Kidney (tissue), 14 donors: Measurements from ENCODE around the gene PFKFB3. TPM values are rescaled to one million over a fixed set of nuclear protein-coding genes. Genes with fewer than 3 reads are reported as not detected.

Source experiments
- DNase-seq, 5 donors: peaks; one replicate each; pipeline ENCODE4 v3.0.0-alpha.2; 2013 to 2020
- FAIRE-seq: peaks from 2 replicates; lab custom pipeline; 2012; peaks lifted over from hg19 to GRCh38; lab: Jason Lieb, UNC
- H3K27ac ChIP-seq, 2 donors: one replicate each; pipeline ENCODE4 v1.7.0; 2013; ENCODE audit warnings: low read depth in 2 of 2, low read length in 2 of 2, inconsistent platforms in 1 of 2
- H3K27me3 ChIP-seq: one replicate; pipeline ENCODE4 v1.7.1; 2013; ENCODE audit warnings: low read length, inconsistent platforms; ENCODE audit not compliant: control insufficient read depth, insufficient read depth
- H3K36me3 ChIP-seq, 3 donors: one replicate each; pipeline versions ENCODE4 v1.7.0 to v1.7.1; 2013; ENCODE audit warnings: low read length in 3 of 3, control low read depth in 1 of 3, inconsistent platforms in 1 of 3; ENCODE audit not compliant: insufficient read depth in 3 of 3, control insufficient read depth in 2 of 3
- H3K4me1 ChIP-seq, 3 donors: one replicate each; pipeline versions ENCODE4 v1.7.0 to v1.7.1; 2013; ENCODE audit warnings: low read length in 3 of 3, inconsistent platforms in 1 of 3, low read depth in 1 of 3; ENCODE audit not compliant: control insufficient read depth in 2 of 3, insufficient read depth in 2 of 3
- H3K4me3 ChIP-seq, 3 donors: one replicate each; pipeline versions ENCODE4 v1.7.0 to v1.8.1; 2013; ENCODE audit warnings: low read length in 3 of 3, control low read depth in 1 of 3, inconsistent platforms in 1 of 3
- H3K9ac ChIP-seq, 3 donors: one replicate each; pipeline versions ENCODE4 v1.7.0 to v1.7.1; 2013; ENCODE audit warnings: low read length in 3 of 3, control low read depth in 1 of 3, inconsistent platforms in 1 of 3
- H3K9me3 ChIP-seq, 3 donors: one replicate each; pipeline versions ENCODE4 v1.7.0 to v1.7.1; 2013; ENCODE audit warnings: low read length in 3 of 3, control low read depth in 1 of 3, inconsistent platforms in 1 of 3; ENCODE audit not compliant: control insufficient read depth in 2 of 3, insufficient read depth in 1 of 3
- intact Hi-C: fragments of 100-400 bp; cut with DNase I; formaldehyde crosslinking; loops from one replicate; pipeline ENCODE4 v1.11.1; 2022
- polyA plus RNA-seq: library from polyadenylated mRNA; stranded (reverse); fragments of 350-450 nt; fragmentation: Illumina TruSeq; extraction: RNeasy Lipid Tissue Mini Kit (QIAGEN cat#74804); gene quantifications from one replicate; pipeline ENCODE4 v1.2.3, GENCODE V29; 2014; ENCODE audit warnings: low read depth, low replicate concordance; ENCODE audit not compliant: insufficient read depth
- total RNA-seq: library from RNA; stranded (reverse); fragmentation: NEBNext Ultra II Directional; extraction: Animal tissue kit (Norgen Biotek cat#: 25700); gene quantifications from one replicate; pipeline ENCODE4 v1.2.1, GENCODE V29; 2021
- TF ChIP-seq, protein P1 (sequence below): IDR thresholded peaks from 3 replicates; pipeline ENCODE4 v1.5.1; 2012; ENCODE audit warnings: mild to moderate bottlenecking, moderate library complexity, borderline replicate concordance; ENCODE audit not compliant: insufficient read depth; ENCODE audit errors: extremely low read depth
- donor health status: control.
- donor health status: control.
- donor health status: control.
- donor health status: control.
- donor health status: control.
- donor health status: DM: yes; HTN: yes; CAD: no.
- donor health status: Normal renal cell carcinoma (clear cell type).

PFKFB3 gene
- total and polyA plus RNA-seq, 2 donors from 2014 or later = 34.9 to 141 TPM

DNA sequence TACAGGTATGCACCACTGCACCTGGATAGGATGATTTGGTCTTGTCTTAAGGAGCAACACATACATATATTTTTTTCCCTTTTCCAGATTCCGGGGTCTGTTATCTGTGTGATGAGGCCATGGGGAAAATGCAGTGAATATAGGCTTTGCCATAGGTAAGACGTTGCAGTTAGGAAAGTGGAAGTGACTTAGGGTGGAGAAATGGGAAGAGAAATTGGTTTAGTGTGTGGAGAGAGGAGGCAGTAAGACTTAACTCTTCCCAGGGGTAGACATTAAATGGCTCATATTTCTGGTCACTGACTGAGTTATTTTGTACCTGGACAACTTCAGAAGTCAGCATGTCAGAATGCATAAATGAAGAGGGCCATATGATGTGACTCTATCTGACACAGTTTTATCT is 66.7 kb downstream of the PFKFB3 start:
- H3K27ac ChIP-seq = no peak overlapping the region
- intact Hi-C loops = no loop called here

DNA sequence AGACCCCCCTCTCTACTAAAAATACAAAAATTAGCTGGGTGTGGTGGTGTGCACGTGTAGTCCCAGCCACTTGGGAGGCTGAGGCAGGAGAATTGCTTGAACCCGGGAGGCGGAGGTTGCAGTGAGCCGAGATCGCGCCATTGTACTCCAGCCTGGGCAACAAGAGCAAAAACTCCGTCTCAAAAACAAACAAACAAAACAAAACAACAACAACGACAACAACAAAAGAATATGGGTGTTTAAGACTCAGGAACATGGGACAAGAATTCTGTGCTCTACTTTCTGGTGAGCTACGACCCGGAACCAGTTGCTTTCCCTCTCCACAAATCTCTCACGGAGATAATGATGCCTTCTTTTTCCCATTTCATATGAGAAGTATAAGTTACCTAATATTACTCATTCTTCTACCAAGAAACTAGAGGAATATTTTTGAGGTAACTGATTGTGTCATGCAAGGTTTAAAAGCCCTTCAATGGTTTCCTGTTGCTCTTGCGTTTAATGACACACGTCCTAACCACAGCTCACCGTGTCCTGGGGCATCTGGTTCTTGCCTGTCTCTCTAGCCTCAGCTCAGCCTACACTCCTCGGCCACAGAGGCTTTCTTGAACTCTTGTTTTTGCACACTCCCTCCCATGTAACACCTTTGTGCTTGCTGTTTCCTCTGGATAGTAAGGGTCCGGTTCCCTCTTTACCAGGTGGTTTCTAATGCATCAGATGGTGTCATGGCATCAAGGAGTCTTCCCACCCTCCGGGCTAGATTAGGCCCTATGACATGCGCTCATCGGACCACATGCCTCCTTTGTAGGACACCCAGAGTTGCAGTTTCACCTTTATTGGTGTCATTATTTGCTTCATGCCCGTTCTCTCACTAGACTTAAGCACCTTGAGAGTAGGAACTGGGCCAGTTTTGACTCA is 67.5 kb downstream of the PFKFB3 start:
- no peak for FAIRE-seq
- TF ChIP-seq, protein P1, sequence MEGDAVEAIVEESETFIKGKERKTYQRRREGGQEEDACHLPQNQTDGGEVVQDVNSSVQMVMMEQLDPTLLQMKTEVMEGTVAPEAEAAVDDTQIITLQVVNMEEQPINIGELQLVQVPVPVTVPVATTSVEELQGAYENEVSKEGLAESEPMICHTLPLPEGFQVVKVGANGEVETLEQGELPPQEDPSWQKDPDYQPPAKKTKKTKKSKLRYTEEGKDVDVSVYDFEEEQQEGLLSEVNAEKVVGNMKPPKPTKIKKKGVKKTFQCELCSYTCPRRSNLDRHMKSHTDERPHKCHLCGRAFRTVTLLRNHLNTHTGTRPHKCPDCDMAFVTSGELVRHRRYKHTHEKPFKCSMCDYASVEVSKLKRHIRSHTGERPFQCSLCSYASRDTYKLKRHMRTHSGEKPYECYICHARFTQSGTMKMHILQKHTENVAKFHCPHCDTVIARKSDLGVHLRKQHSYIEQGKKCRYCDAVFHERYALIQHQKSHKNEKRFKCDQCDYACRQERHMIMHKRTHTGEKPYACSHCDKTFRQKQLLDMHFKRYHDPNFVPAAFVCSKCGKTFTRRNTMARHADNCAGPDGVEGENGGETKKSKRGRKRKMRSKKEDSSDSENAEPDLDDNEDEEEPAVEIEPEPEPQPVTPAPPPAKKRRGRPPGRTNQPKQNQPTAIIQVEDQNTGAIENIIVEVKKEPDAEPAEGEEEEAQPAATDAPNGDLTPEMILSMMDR = no peak

More for the DNA sequence above, 66.7 kb downstream of the PFKFB3 start:
- Histone ChIP-seq H3K9ac (no peak overlapping the region), H3K4me1 (no peaks in the 10 kb centered on the region), H3K9me3 (no peaks in the 10 kb centered on the region), H3K27me3 (no peaks in the 10 kb centered on the region), H3K36me3 (no peaks in the 10 kb centered on the region), H3K4me3 (no peak overlapping the region)
- DNase-seq (no peak), FAIRE-seq (no peak)
- TF ChIP-seq, protein P1 = no peak

DNA sequence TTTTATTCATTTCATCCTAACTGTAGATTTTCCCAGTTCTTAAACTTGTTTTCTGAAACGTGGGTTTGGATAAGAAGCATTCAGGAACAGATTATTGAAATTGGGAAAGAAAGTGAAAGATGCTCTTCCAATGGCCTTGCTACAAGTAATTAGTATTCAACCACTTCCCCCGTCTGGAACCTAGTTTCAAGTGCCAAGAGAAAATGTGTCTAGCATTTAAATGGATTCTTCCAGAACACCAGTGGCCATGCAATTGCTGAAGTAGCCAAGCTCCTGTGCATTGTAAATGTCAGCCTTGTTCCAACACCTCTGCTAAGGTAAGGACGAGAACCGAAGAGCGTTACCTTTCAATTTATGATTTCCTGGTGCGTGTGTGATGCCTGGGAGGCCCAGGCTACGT is 68.2 kb downstream of the PFKFB3 start:
- intact Hi-C loops = no loop called here
- FAIRE-seq (no peak), DNase-seq (no peak)
- H3K4me1 ChIP-seq = no peaks in the 10 kb centered on the region
- no peak overlapping the region for H3K9ac ChIP-seq
- TF ChIP-seq, protein P1 = no peak
- no peak overlapping the region for H3K27ac ChIP-seq
- H3K27me3 ChIP-seq = no peaks in the 10 kb centered on the region
- no peaks in the 10 kb centered on the region for H3K36me3 ChIP-seq
- no peaks in the 10 kb centered on the region for H3K9me3 ChIP-seq
- no peak overlapping the region for H3K4me3 ChIP-seq

More for the DNA sequence above, 67.5 kb downstream of the PFKFB3 start:
- H3K9ac ChIP-seq = no peak overlapping the region
- no peaks in the 10 kb centered on the region for H3K27me3 ChIP-seq
- no peak overlapping the region for H3K27ac ChIP-seq
- no peak for DNase-seq
- no peaks in the 10 kb centered on the region for H3K4me1 ChIP-seq
- intact Hi-C loops = no loop called here
- no peaks in the 10 kb centered on the region for H3K36me3 ChIP-seq
- H3K9me3 ChIP-seq = no peaks in the 10 kb centered on the region
- H3K4me3 ChIP-seq = no peak overlapping the region
